B cell (primary cell): ENCODE data around the gene CCDC183. TPM values are rescaled to one million over a fixed set of nuclear protein-coding genes. Genes with fewer than 3 reads are reported as not detected.

Source experiments
- ATAC-seq: fragments of 200-7000 bp; cut with Tn5 transposase; one replicate; pipeline ENCODE4 v1.10.0; 2021; ENCODE audit warnings: low read depth, mild to moderate bottlenecking, moderate number of reproducible peaks, moderate library complexity
- CTCF ChIA-PET: fragments of 350-600 bp; sonication (Branson Sonifier 250); formaldehyde crosslinking; loops from one replicate; lab custom pipeline; 2021; ENCODE audit warnings: antibody characterized with exemption, inconsistent platforms; lab: Charles Lee
- POLR2A ChIA-PET: fragments of 350-600 bp; sonication (Branson Sonifier 250); formaldehyde crosslinking; loops from one replicate; lab custom pipeline; 2021; ENCODE audit warnings: antibody characterized with exemption; lab: Charles Lee
- DNase-seq: peaks from one replicate; pipeline ENCODE4 v3.0.0; 2013
- H2AFZ ChIP-seq: 2 replicates; pipeline ENCODE4 v1.6.1; 2012; ENCODE audit warnings: mild to moderate bottlenecking, low read depth, low read length; ENCODE audit not compliant: insufficient read depth, poor library complexity, severe bottlenecking
- H3K27ac ChIP-seq, 2 donors: 1 replicate in 1 of 2; 2 replicates in 1 of 2; pipeline ENCODE4 v1.5.1; 2012 to 2013; ENCODE audit warnings: low read length in 2 of 2, mild to moderate bottlenecking in 2 of 2, moderate library complexity in 1 of 2
- H3K27me3 ChIP-seq, 4 experiments: fragments of 200-600 bp in 1 of 4; sonication (generic) in 1 of 4; replicated peaks in 1 of 4; 1 replicate in 2 of 4; 2 replicates in 2 of 4; pipeline versions ENCODE4 v1.6.1 to v1.7.0; 2013 to 2016; ENCODE audit warnings: low read length in 3 of 4, mild to moderate bottlenecking in 2 of 4, mixed read lengths in 1 of 4, moderate library complexity in 1 of 4; ENCODE audit not compliant: insufficient read depth in 4 of 4, control insufficient read depth in 3 of 4; ENCODE audit errors: control extremely low read depth in 1 of 4
- H3K36me3 ChIP-seq, 2 experiments: replicated peaks in 1 of 2; 1 replicate in 1 of 2; 2 replicates in 1 of 2; pipeline versions ENCODE4 v1.6.1 to v1.7.1; 2013; ENCODE audit warnings: low read length in 1 of 2; ENCODE audit not compliant: insufficient read depth in 2 of 2, control insufficient read depth in 1 of 2; ENCODE audit errors: control extremely low read depth in 1 of 2, extremely low read depth in 1 of 2
- H3K4me1 ChIP-seq, 2 donors: fragments of 200-600 bp in 1 of 2; sonication (generic) in 1 of 2; 1 replicate in 1 of 2; 2 replicates in 1 of 2; pipeline versions ENCODE4 v1.5.1 to v1.6.1; 2013 to 2017; ENCODE audit warnings: low read length in 2 of 2; ENCODE audit not compliant: control insufficient read depth in 2 of 2, insufficient read depth in 2 of 2
- H3K4me2 ChIP-seq: replicated peaks from 2 replicates; pipeline ENCODE3; 2012; ENCODE audit warnings: mild to moderate bottlenecking, low read depth, low read length; ENCODE audit not compliant: poor library complexity, severe bottlenecking
- H3K4me3 ChIP-seq, 5 experiments: fragments of 200-600 bp in 1 of 5; sonication (generic) in 1 of 5; 1 replicate in 3 of 5; 2 replicates in 2 of 5; pipeline versions ENCODE4 v1.5.1 to v1.7.0; 2011 to 2016; ENCODE audit warnings: low read length in 4 of 5, mild to moderate bottlenecking in 4 of 5, low read depth in 2 of 5, control low read depth in 1 of 5, moderate library complexity in 1 of 5; ENCODE audit not compliant: insufficient read depth in 1 of 5; ENCODE audit errors: control extremely low read depth in 1 of 5, extremely low read depth in 1 of 5
- H3K79me2 ChIP-seq: fragments of 200-600 bp; sonication (generic); one replicate; pipeline ENCODE4 v1.6.0; 2016; ENCODE audit warnings: low read length; ENCODE audit not compliant: control insufficient read depth, insufficient read depth
- H3K9ac ChIP-seq: fragments of 200-600 bp; sonication (generic); 2 replicates; pipeline ENCODE4 v1.6.1; 2017; ENCODE audit warnings: mild to moderate bottlenecking, low read length, moderate library complexity
- H3K9me3 ChIP-seq, 3 donors: one replicate each; pipeline versions ENCODE4 v1.6.1 to v1.7.1; 2013; ENCODE audit warnings: low read length in 2 of 3; ENCODE audit not compliant: control insufficient read depth in 2 of 3, insufficient read depth in 1 of 3; ENCODE audit errors: control extremely low read depth in 1 of 3
- H4K20me1 ChIP-seq: 2 replicates; pipeline ENCODE4 v1.6.0; 2012; ENCODE audit warnings: mild to moderate bottlenecking, low read length; ENCODE audit not compliant: insufficient read depth, control insufficient read depth, poor library complexity, severe bottlenecking
- H3K27ac Mint-ChIP-seq: one replicate; pipeline ENCODE4 v1.8.0; 2021; ENCODE audit warnings: mixed read lengths
- H3K27me3 Mint-ChIP-seq: one replicate; pipeline ENCODE4 v1.8.0; 2021; ENCODE audit warnings: mixed read lengths
- H3K4me1 Mint-ChIP-seq: one replicate; pipeline ENCODE4 v1.8.0; 2021; ENCODE audit warnings: mixed read lengths
- H3K4me3 Mint-ChIP-seq: one replicate; pipeline ENCODE4 v1.8.0; 2021; ENCODE audit warnings: mixed read lengths
- H3K9me3 Mint-ChIP-seq: one replicate; pipeline ENCODE4 v1.8.0; 2022; ENCODE audit warnings: mixed read lengths; ENCODE audit not compliant: insufficient read depth
- EZH2 ChIP-seq: IDR thresholded peaks from 2 replicates; pipeline ENCODE4 v1.6.1; 2012; ENCODE audit warnings: borderline replicate concordance, low read depth, mild to moderate bottlenecking, moderate library complexity, low read length; ENCODE audit not compliant: insufficient read depth, poor library complexity, severe bottlenecking
- WGBS: methylation state at CpG from one replicate; pipeline ENCODE4 v1.1.5; 2013; ENCODE audit warnings: missing lambda C conversion rate; ENCODE audit not compliant: insufficient coverage; 5-methylcytosine and 5-hydroxymethylcytosine counted together
- intact Hi-C: fragments of 100-400 bp; cut with micrococcal nuclease; formaldehyde crosslinking; loops from one replicate; pipeline ENCODE4 v1.10.0; 2022
- polyA plus RNA-seq: library from polyadenylated mRNA; depleted of rRNA; stranded (reverse); fragments of >200 nt; gene quantifications from 2 replicates; pipeline ENCODE4 v1.2.3, GENCODE V29; 2012
- total RNA-seq, 2 donors: library from RNA; stranded (reverse); fragments of 120-200 nt in 1 of 2; gene quantifications; 1 replicate in 1 of 2; 2 replicates in 1 of 2; pipeline versions ENCODE4 v1.2.3 to v1.2.4, GENCODE V29; 2013 to 2022
- TF ChIP-seq, protein P1 (sequence below): fragments of 200-600 bp; IDR thresholded peaks from one replicate; pipeline ENCODE4 v1.8.0; 2022; ENCODE audit warnings: antibody characterized with exemption, mild to moderate bottlenecking

CCDC183 gene
- total and polyA plus RNA-seq, 2 donors (not counting 1 experiment from before 2014, with no cell fraction given), result 1.8 to 4.9 TPM

DNA sequence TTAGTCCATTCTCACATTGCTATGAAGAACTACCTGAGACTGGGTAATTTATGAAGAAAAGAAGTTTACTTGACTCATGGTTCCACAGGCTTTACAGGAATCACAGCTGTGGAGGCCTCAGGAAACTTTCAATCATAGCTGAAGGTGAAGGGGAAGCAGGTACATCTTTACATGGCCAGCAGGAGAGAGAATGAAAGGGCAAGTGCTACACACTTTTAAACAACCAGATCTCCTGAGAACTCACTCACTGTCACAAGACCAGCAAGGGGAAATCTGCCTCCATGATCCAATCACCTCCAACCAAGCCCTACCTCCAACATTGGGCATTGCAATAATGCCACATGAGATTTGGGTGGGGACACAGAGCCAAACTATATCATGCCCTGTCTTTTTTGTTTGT, 44.3 kb upstream of the CCDC183 start:
- Mint-ChIP-seq H3K4me1 (peaks cover 62% of the 10 kb centered on the region), H3K4me3 (no peak overlapping the region), H3K9me3 (peaks cover 5% of the 10 kb centered on the region), H3K27ac (peak overlapping the region; percentile 96), H3K27me3 (no peaks in the 10 kb centered on the region)
- H3K9me3 ChIP-seq, result peaks cover 4 to 56% (median 29%) of the 10 kb centered on the region in 3 donors
- H3K27ac ChIP-seq, result no peak overlapping the region
- no peaks in the 10 kb centered on the region for H3K79me2 ChIP-seq
- ChIA-PET POLR2A (interaction anchor here (0.6 to 5.9 kb wide), 3 partner anchors 11 to 32 kb away, joined by 3 to 60 read pairs (median 3); no protein-coding TSS in a partner anchor), CTCF (no interaction called here)
- no peak for DNase-seq
- no peaks in the 10 kb centered on the region for H3K36me3 ChIP-seq
- TF ChIP-seq, protein P1, sequence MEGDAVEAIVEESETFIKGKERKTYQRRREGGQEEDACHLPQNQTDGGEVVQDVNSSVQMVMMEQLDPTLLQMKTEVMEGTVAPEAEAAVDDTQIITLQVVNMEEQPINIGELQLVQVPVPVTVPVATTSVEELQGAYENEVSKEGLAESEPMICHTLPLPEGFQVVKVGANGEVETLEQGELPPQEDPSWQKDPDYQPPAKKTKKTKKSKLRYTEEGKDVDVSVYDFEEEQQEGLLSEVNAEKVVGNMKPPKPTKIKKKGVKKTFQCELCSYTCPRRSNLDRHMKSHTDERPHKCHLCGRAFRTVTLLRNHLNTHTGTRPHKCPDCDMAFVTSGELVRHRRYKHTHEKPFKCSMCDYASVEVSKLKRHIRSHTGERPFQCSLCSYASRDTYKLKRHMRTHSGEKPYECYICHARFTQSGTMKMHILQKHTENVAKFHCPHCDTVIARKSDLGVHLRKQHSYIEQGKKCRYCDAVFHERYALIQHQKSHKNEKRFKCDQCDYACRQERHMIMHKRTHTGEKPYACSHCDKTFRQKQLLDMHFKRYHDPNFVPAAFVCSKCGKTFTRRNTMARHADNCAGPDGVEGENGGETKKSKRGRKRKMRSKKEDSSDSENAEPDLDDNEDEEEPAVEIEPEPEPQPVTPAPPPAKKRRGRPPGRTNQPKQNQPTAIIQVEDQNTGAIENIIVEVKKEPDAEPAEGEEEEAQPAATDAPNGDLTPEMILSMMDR, result no peak
- TF ChIP-seq EZH2, result no peak
- H3K27me3 ChIP-seq, result no peaks in the 10 kb centered on the region
- no peak overlapping the region for H3K4me3 ChIP-seq
- no peak overlapping the region for H2AFZ ChIP-seq
- H4K20me1 ChIP-seq, result no peaks in the 10 kb centered on the region
- H3K4me1 ChIP-seq, result peaks cover 47 to 72% of the 10 kb centered on the region in 2 donors
- intact Hi-C loops, result loop anchor here (10.0 kb wide), 1 partner anchor 207 kb away; the partner anchor contains the start of gene NOTCH1
- H3K9ac ChIP-seq, result no peak overlapping the region
- no peak overlapping the region for H3K4me2 ChIP-seq
- no peak for ATAC-seq

DNA sequence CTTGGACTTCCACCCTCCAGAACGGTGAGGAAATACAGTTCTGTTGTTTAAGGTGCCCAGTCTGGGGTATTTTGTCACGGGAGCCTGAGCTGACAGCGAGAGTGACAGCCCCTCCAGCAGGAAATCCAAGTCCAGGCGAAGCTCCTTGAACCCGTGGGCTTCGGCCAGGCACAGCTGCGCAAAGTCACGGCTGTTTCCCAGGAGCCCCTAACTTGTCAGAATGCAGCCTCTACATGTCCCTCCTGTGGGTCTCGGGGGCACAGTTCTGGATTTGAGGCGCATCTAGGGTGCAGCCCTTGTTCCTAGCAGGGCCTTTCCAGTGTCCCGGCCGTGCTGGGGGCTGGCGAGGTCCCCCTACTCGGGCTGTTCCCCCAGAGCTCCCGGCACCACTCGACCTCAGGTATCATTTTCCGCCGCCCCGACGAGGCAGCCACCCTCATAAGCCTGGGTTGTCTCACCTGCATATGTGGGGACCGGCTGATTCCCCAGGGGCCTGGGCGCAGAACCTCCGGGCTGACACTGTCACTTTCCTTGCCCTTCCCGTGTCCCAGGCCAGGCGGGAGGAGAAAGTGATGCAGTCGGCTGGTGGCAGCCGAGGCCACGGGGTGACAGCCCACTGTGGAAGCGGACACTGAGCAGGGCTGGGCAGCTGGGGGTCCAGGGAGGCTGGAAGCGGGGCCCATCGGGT, 42.6 kb upstream of the CCDC183 start:
- Histone ChIP-seq H3K4me2 (peak overlapping the region; percentile 60), H3K36me3 (no peaks in the 10 kb centered on the region), H3K9me3 (peaks cover 4 to 72% (median 29%) of the 10 kb centered on the region in 3 donors), H3K79me2 (no peaks in the 10 kb centered on the region), H2AFZ (no peak overlapping the region), H3K4me3 (no peak overlapping the region), H3K9ac (no peak overlapping the region), H3K27me3 (no peaks in the 10 kb centered on the region), H4K20me1 (no peaks in the 10 kb centered on the region), H3K27ac (peak overlapping the region; percentile 54 to 61), H3K4me1 (peaks cover 55 to 73% of the 10 kb centered on the region in 2 donors)
- CTCF ChIA-PET, result interaction anchor here (2.6 kb wide), 1 partner anchor 26 kb away, joined by 14 read pairs; no protein-coding TSS in a partner anchor
- DNase-seq (peak; percentile 37), ATAC-seq (no peak)
- WGBS, result 76% methylated on average over 30 of the region's 31 CpGs
- peak overlapping the region; percentile 74 for H3K27ac Mint-ChIP-seq
- H3K27me3 Mint-ChIP-seq, result no peaks in the 10 kb centered on the region
- TF ChIP-seq, protein P1, result no peak
- no peak for TF ChIP-seq EZH2
- H3K9me3 Mint-ChIP-seq, result peaks cover 5% of the 10 kb centered on the region
- peaks cover 62% of the 10 kb centered on the region for H3K4me1 Mint-ChIP-seq
- H3K4me3 Mint-ChIP-seq, result no peak overlapping the region
- intact Hi-C loops, result loop anchor here (10.0 kb wide), 1 partner anchor 209 kb away; the partner anchor contains the start of gene NOTCH1
- POLR2A ChIA-PET, result interaction anchor here (1.0 to 2.7 kb wide), 5 partner anchors 8 to 26 kb away, joined by 4 to 11 read pairs (median 7); partner anchors contain the start of gene LCN10
